AG09309 (cell line): ENCODE results near the gene KRT78.

ENCODE experiments used
- DNase-seq: peaks from one replicate; pipeline ENCODE4 v3.0.0-alpha.2; 2010; ENCODE audit warnings: low read depth
- H3K4me3 ChIP-seq: 2 replicates; pipeline ENCODE4 v1.5.1; 2011; ENCODE audit warnings: mild to moderate bottlenecking, low read depth, low read length, moderate library complexity; ENCODE audit not compliant: control insufficient read depth
- CTCF ChIP-seq: IDR thresholded peaks from 2 replicates; pipeline ENCODE4 v1.5.1; 2011; ENCODE audit warnings: mild to moderate bottlenecking, low read depth, low read length, inconsistent platforms; ENCODE audit not compliant: insufficient read depth, control insufficient read depth; ENCODE audit errors: missing control alignments

KRT78 gene

GRCh38 chr12:52809166-52809565 is 39.6 kb downstream of the KRT78 start:
- DNase-seq: no peak
- no peak overlapping the region for H3K4me3 ChIP-seq
- TF ChIP-seq CTCF: no peak

DNA sequence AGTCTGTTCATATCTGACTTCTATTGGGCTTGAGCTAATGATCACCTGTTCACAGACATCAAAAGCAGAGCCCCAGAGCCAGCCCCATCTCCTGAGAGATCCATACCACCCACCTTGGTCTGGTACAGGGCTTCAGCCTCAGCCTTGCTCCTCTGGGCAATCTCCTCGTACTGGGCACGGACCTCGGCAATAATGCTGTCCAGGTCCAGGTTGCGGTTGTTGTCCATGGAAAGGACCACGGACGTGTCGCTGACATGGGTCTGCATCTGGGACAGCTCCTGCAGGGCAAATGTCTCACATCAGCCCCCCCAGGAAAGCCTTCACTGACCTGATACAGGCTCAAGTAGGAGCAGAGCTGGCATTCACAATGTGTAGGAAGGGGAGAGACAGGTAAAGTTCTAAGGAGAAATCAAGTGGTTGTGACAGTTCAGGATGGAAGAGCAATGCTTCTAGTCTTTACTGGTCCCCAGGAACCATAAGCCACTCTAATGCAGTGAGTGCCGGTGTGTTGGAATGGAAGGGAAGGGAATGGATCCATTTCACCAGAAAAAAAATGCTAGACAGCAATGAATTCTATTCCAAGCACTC is 40.1 kb downstream of the KRT78 start:
- DNase-seq: no peak
- no peak overlapping the region for H3K4me3 ChIP-seq
- no peak for TF ChIP-seq CTCF

DNA sequence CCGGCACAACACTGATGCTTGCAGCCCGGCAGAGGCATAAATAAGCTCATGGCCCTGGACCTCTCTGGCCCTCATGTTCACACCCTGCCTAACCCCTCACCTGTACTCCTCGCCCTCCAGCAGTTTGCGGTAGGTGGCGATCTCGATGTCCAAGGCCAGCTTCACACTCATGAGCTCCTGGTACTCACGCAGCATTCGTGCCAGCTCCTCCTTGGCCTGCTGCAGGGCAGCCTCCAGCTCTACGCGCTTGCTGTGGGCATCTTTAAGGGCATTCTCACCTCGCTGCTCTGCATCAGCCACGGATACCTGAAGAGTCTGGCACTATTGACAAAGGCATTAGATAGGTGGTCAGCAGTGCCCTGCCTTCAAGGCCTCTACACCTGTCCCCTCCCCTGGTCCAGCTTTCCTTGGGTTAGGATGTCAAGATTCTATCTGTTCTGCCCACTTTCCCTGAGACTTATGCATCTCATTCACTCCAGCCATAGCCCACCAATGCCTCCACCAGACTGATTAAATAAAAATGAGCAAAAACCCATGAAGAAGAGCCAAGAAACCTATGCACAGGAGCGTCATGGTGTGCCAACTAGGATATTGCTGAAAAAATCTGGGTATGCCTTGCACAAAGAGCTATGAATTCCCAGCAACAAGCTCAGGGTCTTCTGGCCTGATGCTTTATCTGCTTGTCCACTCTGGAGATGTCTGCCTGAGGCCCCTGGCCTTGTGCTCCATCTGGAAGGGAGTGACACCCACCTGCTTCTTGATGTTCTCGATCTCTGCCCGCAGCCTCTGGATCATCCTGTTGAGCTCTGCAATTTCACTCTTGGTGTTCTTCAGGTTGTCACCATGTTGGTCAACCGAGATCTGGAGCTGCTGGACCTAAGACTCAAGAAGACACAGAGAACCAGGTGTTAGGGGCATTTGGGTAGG is 41.0 kb downstream of the KRT78 start:
- no peak overlapping the region for H3K4me3 ChIP-seq
- TF ChIP-seq CTCF: no peak
- DNase-seq: no peak

DNA sequence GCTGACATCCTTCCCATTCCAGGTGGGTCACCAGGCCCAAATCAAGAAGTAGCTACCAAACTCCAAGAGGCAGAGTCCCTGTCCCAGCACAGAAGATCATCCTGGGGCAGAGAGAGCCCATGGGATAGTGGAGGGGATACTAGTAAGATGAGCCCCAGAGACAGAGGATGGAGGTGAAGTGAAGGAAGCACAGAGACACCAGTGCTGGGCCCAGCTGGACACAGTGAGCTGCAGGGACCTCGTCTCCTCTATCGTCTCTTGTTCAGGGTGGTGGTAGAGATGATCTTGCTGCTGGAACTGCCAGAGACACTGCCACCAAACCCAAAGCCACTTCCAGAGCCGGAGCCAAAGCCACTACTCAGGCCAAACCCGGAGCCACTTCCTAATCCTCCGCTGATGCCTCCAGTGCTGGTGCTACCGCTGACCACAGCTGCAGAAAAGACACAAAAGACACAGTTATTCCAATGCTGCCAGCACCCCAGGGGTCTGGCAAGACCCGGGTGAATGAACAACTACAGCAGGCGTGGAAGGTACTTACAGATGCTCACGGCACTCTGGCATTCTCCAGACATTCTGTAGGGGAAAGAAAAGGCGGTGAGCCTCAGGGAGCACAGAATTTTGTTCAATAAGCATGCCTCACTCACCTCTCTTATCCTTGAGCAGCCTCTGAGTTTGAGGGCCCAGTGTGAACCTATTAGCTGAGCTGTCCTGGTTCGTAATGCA is 41.8 kb downstream of the KRT78 start:
- TF ChIP-seq CTCF: no peak
- no peak overlapping the region for H3K4me3 ChIP-seq
- DNase-seq: no peak

DNA sequence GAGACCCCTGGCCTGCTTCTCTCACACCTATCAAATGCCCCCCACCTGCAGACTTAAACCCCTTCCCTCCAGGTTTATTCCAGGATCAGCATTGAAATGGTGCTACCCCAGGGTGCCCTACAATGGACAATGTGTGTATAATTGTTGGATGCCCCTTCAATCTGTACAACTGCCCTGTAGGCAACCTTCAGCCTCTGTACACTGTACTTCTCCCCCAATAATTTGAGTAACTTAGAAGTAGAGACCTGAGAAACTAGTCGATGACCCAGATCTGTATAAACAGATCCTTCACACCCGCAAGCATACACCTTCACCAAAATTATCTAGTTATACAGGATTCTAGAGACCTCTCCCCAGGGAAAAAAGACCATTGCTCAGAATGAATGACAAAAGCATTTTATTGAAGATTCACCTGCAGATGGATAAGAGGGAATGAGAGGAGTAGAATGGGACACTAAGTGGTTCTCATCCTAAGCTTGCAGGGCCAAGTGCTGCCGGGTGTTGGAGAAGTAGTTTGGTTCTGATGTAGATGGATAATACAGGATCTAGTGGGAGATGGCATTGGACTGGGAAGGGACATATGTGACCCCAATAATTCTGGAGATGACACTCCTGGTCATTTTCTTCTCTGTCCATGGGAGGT is 42.5 kb downstream of the KRT78 start:
- H3K4me3 ChIP-seq: no peak overlapping the region
- no peak for DNase-seq
- TF ChIP-seq CTCF: no peak

DNA sequence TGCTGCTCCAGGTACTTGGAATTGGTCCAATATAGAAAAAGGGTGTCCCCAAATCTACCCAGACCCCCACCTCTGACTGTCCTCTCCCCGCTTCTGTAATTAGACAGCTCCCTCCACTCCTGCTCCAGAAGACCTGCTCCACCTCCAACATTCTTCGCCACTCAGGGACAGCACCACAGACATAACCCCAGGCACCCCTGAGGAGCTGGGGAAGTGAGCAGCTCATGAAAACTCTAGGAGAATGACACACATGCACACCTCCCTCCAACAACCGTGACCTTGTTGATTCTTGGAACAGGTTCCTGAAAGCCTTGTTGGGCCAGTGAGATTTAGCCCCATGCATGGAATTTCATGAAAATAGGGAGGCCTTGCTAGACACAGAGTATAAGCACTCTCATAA is 43.1 kb downstream of the KRT78 start:
- H3K4me3 ChIP-seq: no peak overlapping the region
- DNase-seq: no peak
- no peak for TF ChIP-seq CTCF
